H1 (cell line): ENCODE results near the gene DCUN1D2. TPM values are rescaled to one million over a fixed set of nuclear protein-coding genes. Genes with fewer than 3 reads are reported as not detected.

Source experiments
- CTCF ChIA-PET: fragments of 300-600 bp; sonication (Branson Sonifier 250); formaldehyde crosslinking; loops from one replicate; lab custom pipeline; 2021; ENCODE audit not compliant: partially characterized antibody; lab: Charles Lee
- POLR2A ChIA-PET: fragments of 300-600 bp; sonication (Branson Sonifier 250); formaldehyde crosslinking; loops from one replicate; lab custom pipeline; 2021; ENCODE audit warnings: inconsistent platforms; ENCODE audit not compliant: partially characterized antibody; lab: Charles Lee
- DNase-seq, 2 experiments: peaks; one replicate each; pipeline versions ENCODE4 v3.0.0 to v3.0.0-alpha.2; 2010 to 2022; ENCODE audit warnings: low spot score in 2 of 2, low read depth in 1 of 2, mixed read lengths in 1 of 2
- FAIRE-seq: peaks from 2 replicates; lab custom pipeline; 2011; peaks lifted over from hg19 to GRCh38; lab: Jason Lieb, UNC
- H2AFZ ChIP-seq: 2 replicates; pipeline ENCODE4 v1.8.1; 2012; ENCODE audit warnings: low read length, inconsistent platforms
- H2AK5ac ChIP-seq: 2 replicates; pipeline ENCODE4 v1.6.1; 2013; ENCODE audit warnings: low read depth, low read length
- H2BK120ac ChIP-seq: replicated peaks from 2 replicates; pipeline ENCODE3; 2013; ENCODE audit warnings: low read depth, low read length, inconsistent platforms
- H2BK12ac ChIP-seq: 2 replicates; pipeline ENCODE4 v1.6.1; 2013; ENCODE audit warnings: low read depth, low read length
- H2BK15ac ChIP-seq: 2 replicates; pipeline ENCODE4 v1.6.1; 2013; ENCODE audit warnings: low read length
- H2BK20ac ChIP-seq: 2 replicates; pipeline ENCODE4 v1.6.1; 2013; ENCODE audit warnings: low read length
- H2BK5ac ChIP-seq: 2 replicates; pipeline ENCODE4 v1.6.1; 2013; ENCODE audit warnings: low read depth, low read length
- H3K14ac ChIP-seq: 2 replicates; pipeline ENCODE4 v1.6.1; 2013; ENCODE audit warnings: inconsistent platforms; ENCODE audit not compliant: insufficient read length
- H3K18ac ChIP-seq: 2 replicates; pipeline ENCODE4 v1.6.1; 2013; ENCODE audit warnings: low read length; ENCODE audit errors: extremely low read depth
- H3K23ac ChIP-seq: 2 replicates; pipeline ENCODE4 v1.6.1; 2013; ENCODE audit warnings: inconsistent platforms; ENCODE audit not compliant: insufficient read length
- H3K23me2 ChIP-seq: 2 replicates; pipeline ENCODE4 v1.6.1; 2013; ENCODE audit warnings: low read depth, low read length
- H3K27ac ChIP-seq: 2 replicates; pipeline ENCODE4 v1.6.1; 2011; ENCODE audit warnings: low read depth, low read length, inconsistent platforms
- H3K27me3 ChIP-seq, 4 experiments: replicated peaks in 1 of 4; 1 replicate in 1 of 4; 2 replicates in 3 of 4; pipeline versions ENCODE4 v1.6.1 to v1.8.1; 2011 to 2013; ENCODE audit warnings: low read length in 3 of 4, mild to moderate bottlenecking in 3 of 4, inconsistent platforms in 2 of 4, mixed read lengths in 2 of 4, moderate library complexity in 1 of 4; ENCODE audit not compliant: control insufficient read depth in 3 of 4, insufficient read depth in 3 of 4; ENCODE audit errors: extremely low read depth in 1 of 4
- H3K36me3 ChIP-seq, 4 experiments: 2 replicates each; pipeline versions ENCODE4 v1.6.1 to v1.8.1; 2011 to 2013; ENCODE audit warnings: mild to moderate bottlenecking in 4 of 4, low read length in 3 of 4, moderate library complexity in 2 of 4, control low read depth in 1 of 4, inconsistent platforms in 1 of 4; ENCODE audit not compliant: insufficient read depth in 4 of 4, control insufficient read depth in 2 of 4
- H3K4ac ChIP-seq: replicated peaks from 2 replicates; pipeline ENCODE3; 2013; ENCODE audit warnings: low read length, low read depth, mixed read lengths, inconsistent platforms; ENCODE audit not compliant: insufficient read length
- H3K4me1 ChIP-seq, 4 experiments: replicated peaks in 1 of 4; 1 replicate in 1 of 4; 2 replicates in 3 of 4; pipeline versions ENCODE4 v1.6.1 to v1.8.1; 2011 to 2013; ENCODE audit warnings: low read length in 3 of 4, inconsistent platforms in 2 of 4, mixed read lengths in 1 of 4; ENCODE audit not compliant: insufficient read depth in 4 of 4, control insufficient read depth in 3 of 4
- H3K4me2 ChIP-seq, 2 experiments: 2 replicates each; pipeline versions ENCODE4 v1.6.1 to v1.8.1; 2011 to 2013; ENCODE audit warnings: low read depth in 2 of 2, low read length in 2 of 2, control low read depth in 1 of 2, inconsistent platforms in 1 of 2, mild to moderate bottlenecking in 1 of 2; ENCODE audit not compliant: insufficient read depth in 1 of 2
- H3K4me3 ChIP-seq, 4 experiments: fragments of 200-600, 300-600 bp in 1 of 4; sonication (generic), shearing (Covaris generic), sonication (Bioruptor Twin) in 1 of 4; 2 replicates each; pipeline versions ENCODE4 v1.5.1 to v1.8.1; 2011 to 2016; ENCODE audit warnings: low read length in 4 of 4, low read depth in 3 of 4, control low read depth in 2 of 4, inconsistent platforms in 2 of 4, mild to moderate bottlenecking in 2 of 4, mixed read lengths in 1 of 4, moderate library complexity in 1 of 4; ENCODE audit not compliant: insufficient read depth in 2 of 4; ENCODE audit errors: extremely low read depth in 1 of 4
- H3K56ac ChIP-seq: replicated peaks from 2 replicates; pipeline ENCODE3; 2013; ENCODE audit warnings: low read depth, mild to moderate bottlenecking, mixed read lengths, low read length, inconsistent platforms; ENCODE audit not compliant: insufficient read length
- H3K79me1 ChIP-seq: 2 replicates; pipeline ENCODE4 v1.6.1; 2013; ENCODE audit warnings: low read depth, low read length, control low read depth
- H3K79me2 ChIP-seq, 2 experiments: 2 replicates each; pipeline versions ENCODE4 v1.6.1 to v1.8.1; 2012 to 2013; ENCODE audit warnings: low read length in 2 of 2, mild to moderate bottlenecking in 2 of 2, inconsistent platforms in 1 of 2; ENCODE audit not compliant: insufficient read depth in 2 of 2, control insufficient read depth in 1 of 2
- H3K9ac ChIP-seq, 4 experiments: replicated peaks in 1 of 4; 1 replicate in 1 of 4; 2 replicates in 3 of 4; pipeline versions ENCODE4 v1.6.1 to v1.8.1; 2011 to 2013; ENCODE audit warnings: low read depth in 3 of 4, low read length in 3 of 4, control low read depth in 2 of 4, mild to moderate bottlenecking in 2 of 4, moderate library complexity in 2 of 4, inconsistent platforms in 1 of 4; ENCODE audit errors: extremely low read depth in 1 of 4
- H3K9me3 ChIP-seq, 2 experiments: 2 replicates each; pipeline versions ENCODE4 v1.6.1 to v1.8.1; 2012 to 2013; ENCODE audit warnings: mild to moderate bottlenecking in 2 of 2, moderate library complexity in 2 of 2, control low read depth in 1 of 2, inconsistent platforms in 1 of 2, low read depth in 1 of 2, low read length in 1 of 2, mixed read lengths in 1 of 2; ENCODE audit not compliant: insufficient read depth in 2 of 2
- H4K20me1 ChIP-seq, 2 experiments: replicated peaks in 1 of 2; 2 replicates each; pipeline versions ENCODE3 to v1.8.1; 2011 to 2013; ENCODE audit warnings: inconsistent platforms in 2 of 2, low read length in 2 of 2, mild to moderate bottlenecking in 1 of 2; ENCODE audit not compliant: insufficient read depth in 2 of 2, control insufficient read depth in 1 of 2
- H4K5ac ChIP-seq: 2 replicates; pipeline ENCODE4 v1.6.1; 2013; ENCODE audit warnings: low read length, low read depth, mixed read lengths, inconsistent platforms; ENCODE audit not compliant: insufficient read length
- H4K8ac ChIP-seq: 2 replicates; pipeline ENCODE4 v1.8.0; 2013; ENCODE audit warnings: mild to moderate bottlenecking, moderate library complexity, low read length, inconsistent platforms; ENCODE audit not compliant: insufficient read depth; ENCODE audit errors: extremely low read depth
- H4K91ac ChIP-seq: replicated peaks from 2 replicates; pipeline ENCODE3; 2013; ENCODE audit warnings: low read length, mixed read lengths, inconsistent platforms; ENCODE audit not compliant: insufficient read length
- EZH2 ChIP-seq: fragments of 200-600 bp; sonication (generic); IDR thresholded peaks from 2 replicates; pipeline ENCODE4 v1.7.1; 2012; ENCODE audit warnings: low read depth, mild to moderate bottlenecking, moderate library complexity, low read length, inconsistent platforms; ENCODE audit not compliant: severe bottlenecking
- GTF2F1 ChIP-seq: IDR thresholded peaks from 2 replicates; pipeline ENCODE4 v1.6.1; 2012; ENCODE audit warnings: low read depth, low read length, improper control_type of control experiment, borderline replicate concordance
- HDAC2 ChIP-seq, 2 experiments: fragments of 300-600 bp in 1 of 2; sonication (generic) in 1 of 2; IDR thresholded peaks; 2 replicates each; pipeline ENCODE4 v1.6.1; 2011 to 2012; ENCODE audit warnings: low read depth in 2 of 2, low read length in 2 of 2, mild to moderate bottlenecking in 2 of 2, moderate library complexity in 2 of 2, borderline replicate concordance in 1 of 2, inconsistent platforms in 1 of 2
- RAD21 ChIP-seq, 2 experiments: IDR thresholded peaks in 1 of 2; conservative IDR thresholded peaks in 1 of 2; 2 replicates each; pipeline ENCODE4 v1.6.1; 2011; ENCODE audit warnings: low read depth in 2 of 2, low read length in 2 of 2, improper control_type of control experiment in 1 of 2, inconsistent platforms in 1 of 2, mild to moderate bottlenecking in 1 of 2, moderate library complexity in 1 of 2
- WGBS, 2 experiments: shearing (Covaris generic) in 1 of 2; methylation state at CpG; one replicate each; pipeline versions ENCODE4 v1.1.6 to v1.1.7; 2013 to 2015; ENCODE audit warnings: low lambda C conversion rate in 2 of 2, mixed read lengths in 2 of 2, inconsistent platforms in 1 of 2, low coverage in 1 of 2, missing lambda C conversion rate in 1 of 2; ENCODE audit not compliant: insufficient replicate concordance in 2 of 2, insufficient coverage in 1 of 2, insufficient read length in 1 of 2; ENCODE audit errors: extremely low coverage in 1 of 2, missing lambda C conversion rate in 1 of 2; 5-methylcytosine and 5-hydroxymethylcytosine counted together
- polyA plus RNA-seq, 7 experiments: library from polyadenylated mRNA; depleted of rRNA in 3 of 7; stranded (reverse) in 5 of 7; unstranded in 2 of 7; fragments of >200 nt in 5 of 7; fragments of 200-250 nt in 2 of 7; gene quantifications; 1 replicate in 5 of 7; 2 replicates in 1 of 7; 4 replicates in 1 of 7; pipeline versions ENCODE4 v1.2.1 to v1.2.3, GENCODE V29; 2011 to 2013; ENCODE audit warnings: missing spikeins in 2 of 7, mixed read lengths in 2 of 7
- total RNA-seq: library from RNA; stranded (reverse); fragmentation: NEBNext Ultra II Directional; extraction: Animal tissue kit (Norgen Biotek cat#: 25700); gene quantifications from 2 replicates; pipeline ENCODE4 v1.2.1, GENCODE V29; 2021
- TF ChIP-seq, protein P1 (sequence below): IDR thresholded peaks from 2 replicates; pipeline ENCODE4 v1.6.1; 2012; ENCODE audit warnings: low read length, inconsistent platforms

The DCUN1D2 gene
- total and polyA plus RNA-seq, 2 of the 8 experiments (the other 6 are each of a cell fraction or from before 2014, with no cell fraction given), result 19.5 to 35.3 TPM

DNA sequence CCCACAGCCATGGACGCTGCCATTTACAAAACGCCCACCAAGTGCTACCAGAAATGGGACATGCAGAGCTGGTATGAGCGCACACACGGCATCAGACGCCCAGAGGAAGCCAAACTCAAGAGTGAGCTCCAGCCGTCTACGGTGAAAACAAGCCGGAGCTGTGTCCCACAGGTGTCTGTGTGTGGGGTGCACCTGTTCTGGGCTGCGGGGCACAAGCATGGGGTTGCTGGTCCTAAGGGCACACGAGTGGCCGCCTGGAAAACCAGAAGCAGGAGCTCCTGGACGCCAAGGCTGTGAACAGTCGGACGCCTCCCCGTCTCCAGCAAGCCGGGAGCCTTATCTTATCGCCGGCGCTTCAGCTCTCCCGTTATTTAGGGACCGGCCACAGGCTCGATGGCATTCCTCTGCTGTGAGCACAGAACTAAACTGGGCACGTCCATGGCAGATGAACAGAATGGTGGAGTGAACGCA lies 38.5 kb downstream of the DCUN1D2 start:
- CTCF ChIA-PET, result interaction anchor here (0.6 to 4.0 kb wide), 54 partner anchors 8 to 294 kb away, joined by 3 to 20 read pairs (median 4); partner anchors contain the start of genes GRTP1 and PROZ

More for the DNA sequence above, 38.5 kb downstream of the DCUN1D2 start:
- Histone ChIP-seq H3K27me3 (no peaks in the 10 kb centered on the region), H2BK20ac (no peak overlapping the region), H3K4me3 (no peak overlapping the region), H3K9me3 (peaks cover 0 to 2% of the 10 kb centered on the region in 2 experiments; a peak in 1 of 4 replicates), H3K4me1 (peaks cover 0 to 5% (median 0%) of the 10 kb centered on the region in 4 experiments; a peak in 2 of 7 replicates), H3K14ac (no peak overlapping the region), H3K18ac (no peak overlapping the region), H3K4me2 (no peak overlapping the region), H2AK5ac (no peak overlapping the region), H3K23me2 (no peaks in the 10 kb centered on the region), H2AFZ (no peak overlapping the region), H4K8ac (no peak overlapping the region), H4K91ac (no peak overlapping the region), H2BK120ac (no peak overlapping the region), H3K9ac (no peak overlapping the region), H3K79me1 (peaks cover 2% of the 10 kb centered on the region; the same call in 1 of the 2 replicates), H3K27ac (no peak overlapping the region), H4K20me1 (peaks cover 2 to 14% of the 10 kb centered on the region in 2 experiments), H3K23ac (no peak overlapping the region), H3K56ac (no peak overlapping the region), H3K79me2 (no peaks in the 10 kb centered on the region), H3K36me3 (peaks cover 6 to 14% (median 10%) of the 10 kb centered on the region in 4 experiments), H2BK5ac (no peak overlapping the region), H2BK15ac (no peak overlapping the region), H3K4ac (no peak overlapping the region), H4K5ac (no peak overlapping the region), H2BK12ac (no peak overlapping the region)
- WGBS, 2 experiments, result 92% methylated on average over 24 of the region's 24 CpGs; no CpG with 5 or more reads in 1 of the 2 experiments
- no peak for DNase-seq
- no peak for FAIRE-seq
- POLR2A ChIA-PET, result interaction anchor here (0.9 to 1.8 kb wide), 4 partner anchors 32 to 127 kb away, joined by 3 to 8 read pairs (median 4); no protein-coding TSS in a partner anchor
- TF ChIP-seq EZH2 (no peak), HDAC2 (IDR thresholded peaks at IDR 0.05; ENCODE audit: borderline replicate concordance in 1 of 2, low read depth in 2 of 2, low read length in 2 of 2) (no peak), RAD21 (IDR thresholded peaks at IDR 0.05 in 1 of 2, conservative IDR thresholded peaks at IDR 0.05 in 1 of 2; ENCODE audit: low read depth in 2 of 2, low read length in 2 of 2) (no peak), GTF2F1 (no peak)
- TF ChIP-seq, protein P1, sequence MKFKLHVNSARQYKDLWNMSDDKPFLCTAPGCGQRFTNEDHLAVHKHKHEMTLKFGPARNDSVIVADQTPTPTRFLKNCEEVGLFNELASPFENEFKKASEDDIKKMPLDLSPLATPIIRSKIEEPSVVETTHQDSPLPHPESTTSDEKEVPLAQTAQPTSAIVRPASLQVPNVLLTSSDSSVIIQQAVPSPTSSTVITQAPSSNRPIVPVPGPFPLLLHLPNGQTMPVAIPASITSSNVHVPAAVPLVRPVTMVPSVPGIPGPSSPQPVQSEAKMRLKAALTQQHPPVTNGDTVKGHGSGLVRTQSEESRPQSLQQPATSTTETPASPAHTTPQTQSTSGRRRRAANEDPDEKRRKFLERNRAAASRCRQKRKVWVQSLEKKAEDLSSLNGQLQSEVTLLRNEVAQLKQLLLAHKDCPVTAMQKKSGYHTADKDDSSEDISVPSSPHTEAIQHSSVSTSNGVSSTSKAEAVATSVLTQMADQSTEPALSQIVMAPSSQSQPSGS, result no peak
